Measurements from ENCODE around the gene GGTLC1. TPM values are rescaled to one million over a fixed set of nuclear protein-coding genes. Genes with fewer than 3 reads are reported as not detected.

The GGTLC1 gene
- total RNA-seq, 1 donor from 2014 or later, result not detected

GRCh38 chr20:23971310-23971709 lies 17.3 kb downstream of the GGTLC1 start:
- intact Hi-C loops (cut with DNase I), result no loop called here

GRCh38 chr20:23970049-23970448 lies 18.5 kb downstream of the GGTLC1 start:
- no peak for DNase-seq (ENCODE audit: low spot score)
- intact Hi-C loops (cut with DNase I), result no loop called here

More at GRCh38 chr20:23971310-23971709, 17.3 kb downstream of the GGTLC1 start:
- no peak for DNase-seq (ENCODE audit: low spot score)

GRCh38 chr20:23967616-23967979 lies 21.0 kb downstream of the GGTLC1 start:
- DNase-seq (ENCODE audit: low spot score), result no peak
- intact Hi-C loops (cut with DNase I), result no loop called here

- DNase-seq (ENCODE audit: low spot score), result no peak
- intact Hi-C loops (cut with DNase I), result no loop called here
Measured at GRCh38 chr20:23966927-23967615, 21.5 kb downstream of the GGTLC1 start.

GRCh38 chr20:23966298-23966697 lies 22.3 kb downstream of the GGTLC1 start:
- intact Hi-C loops (cut with DNase I), result no loop called here

GRCh38 chr20:23963941-23964340 lies 24.6 kb downstream of the GGTLC1 start:
- intact Hi-C loops (cut with DNase I), result no loop called here
- DNase-seq (ENCODE audit: low spot score), result no peak

More at GRCh38 chr20:23966298-23966697, 22.3 kb downstream of the GGTLC1 start:
- DNase-seq (ENCODE audit: low spot score), result no peak

- intact Hi-C loops (cut with DNase I), result no loop called here
- no peak for DNase-seq (ENCODE audit: low spot score)
Measured at GRCh38 chr20:23962272-23962671, 26.3 kb downstream of the GGTLC1 start.

- no peak for DNase-seq (ENCODE audit: low spot score)
- intact Hi-C loops (cut with DNase I), result no loop called here
Measured at GRCh38 chr20:23959054-23959453, 29.5 kb downstream of the GGTLC1 start.

GRCh38 chr20:23955896-23956295 lies 32.7 kb downstream of the GGTLC1 start:
- DNase-seq (ENCODE audit: low spot score), result no peak
- intact Hi-C loops (cut with DNase I), result no loop called here

GRCh38 chr20:23954008-23954745 lies 34.4 kb downstream of the GGTLC1 start:
- DNase-seq (ENCODE audit: low spot score), result no peak
- intact Hi-C loops (cut with DNase I), result no loop called here

- DNase-seq (ENCODE audit: low spot score), result no peak
- intact Hi-C loops (cut with DNase I), result no loop called here
Measured at GRCh38 chr20:23946206-23946605, 42.4 kb downstream of the GGTLC1 start.

GRCh38 chr20:23943304-23943703 lies 45.3 kb downstream of the GGTLC1 start:
- intact Hi-C loops (cut with DNase I), result no loop called here

GRCh38 chr20:23939641-23940040 lies 48.9 kb downstream of the GGTLC1 start:
- intact Hi-C loops (cut with DNase I), result loop anchor here (10.0 kb wide), 1 partner anchor 975 kb away; no protein-coding TSS in a partner anchor
- DNase-seq (ENCODE audit: low spot score), result no peak

More at GRCh38 chr20:23943304-23943703, 45.3 kb downstream of the GGTLC1 start:
- no peak for DNase-seq (ENCODE audit: low spot score)

- intact Hi-C loops (cut with DNase I), result loop anchor here (10.0 kb wide), 1 partner anchor 976 kb away; no protein-coding TSS in a partner anchor
- no peak for DNase-seq (ENCODE audit: low spot score)
Measured at GRCh38 chr20:23939063-23939462, 49.5 kb downstream of the GGTLC1 start.

- no peak for DNase-seq (ENCODE audit: low spot score)
- intact Hi-C loops (cut with DNase I), result loop anchor here (10.0 kb wide), 1 partner anchor 977 kb away; no protein-coding TSS in a partner anchor
Measured at GRCh38 chr20:23938118-23938438, 50.5 kb downstream of the GGTLC1 start.

GRCh38 chr20:23937303-23938117 lies 51.1 kb downstream of the GGTLC1 start:
- intact Hi-C loops (cut with DNase I), result loop anchor here (10.0 kb wide), 1 partner anchor 977 kb away; no protein-coding TSS in a partner anchor
- DNase-seq (ENCODE audit: low spot score), result peak; percentile 82
